ENCODE data around the gene SIK2. TPM values are rescaled to one million over a fixed set of nuclear protein-coding genes. Genes with fewer than 3 reads are reported as not detected.

Gene SIK2
- total RNA-seq, 1 donor from 2014 or later, result 14.3 TPM

DNA sequence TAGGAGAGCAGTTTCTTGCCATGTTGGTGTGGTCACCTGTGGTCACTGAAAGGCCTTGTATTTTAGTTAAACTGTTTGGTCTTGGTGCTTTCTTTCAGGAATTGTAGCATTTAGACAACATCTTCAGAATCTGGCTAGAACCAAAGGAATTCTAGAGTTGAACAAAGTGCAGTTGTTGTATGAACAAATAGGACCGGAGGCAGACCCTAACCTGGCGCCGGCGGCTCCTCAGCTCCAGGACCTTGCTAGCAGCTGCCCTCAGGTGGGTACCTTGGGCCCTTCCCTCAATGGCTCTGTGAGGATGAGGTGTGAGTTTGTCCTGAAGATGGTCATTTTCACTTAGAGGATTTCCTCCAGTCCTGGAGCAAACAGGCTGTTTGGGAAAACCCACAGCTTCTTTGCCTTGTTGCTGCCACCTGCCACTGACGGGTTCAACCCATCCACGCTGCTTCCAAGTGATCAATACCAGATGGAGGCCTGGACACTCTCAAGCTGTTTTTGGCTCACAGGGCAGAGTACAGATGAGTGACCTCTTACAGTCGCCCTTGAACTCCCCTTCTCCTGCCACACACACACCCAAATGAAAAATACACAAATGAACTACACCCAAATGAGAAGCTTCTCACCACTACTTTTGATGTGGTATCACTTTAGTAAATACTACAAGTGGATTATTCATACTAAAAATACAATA, 118.7 kb downstream of the SIK2 start:
- DNase-seq (ENCODE audit: low read depth) (no peak), FAIRE-seq (no peak)
- Histone ChIP-seq H3K4me2 (ENCODE audit: low read length) (no peak overlapping the region), H3K9me3 (ENCODE audit: insufficient read depth, low read depth, low read length) (no peaks in the 10 kb centered on the region), H3K36me3 (ENCODE audit: insufficient read depth, low read length) (peaks cover 41% of the 10 kb centered on the region), H4K20me1 (ENCODE audit: insufficient read depth, low read length) (no peaks in the 10 kb centered on the region), H3K27ac (ENCODE audit: low read depth, low read length) (no peak overlapping the region), H3K4me3 (ENCODE audit: insufficient read depth, low read depth, low read length) (no peak overlapping the region), H3K27me3 (ENCODE audit: insufficient read depth, low read length) (no peaks in the 10 kb centered on the region), H3K4me1 (ENCODE audit: insufficient read depth, low read length) (peaks cover 18% of the 10 kb centered on the region), H2AFZ (ENCODE audit: low read depth, low read length) (no peak overlapping the region), H3K79me2 (ENCODE audit: insufficient read depth, low read length) (no peaks in the 10 kb centered on the region), H3K9ac (ENCODE audit: low read length) (no peak overlapping the region)
- Mint-ChIP-seq H3K36me3 (ENCODE audit: low read depth, unreplicated experiment) (peaks cover 25% of the 10 kb centered on the region), H3K4me3 (ENCODE audit: unreplicated experiment) (no peak overlapping the region), H3K4me1 (ENCODE audit: low read depth, unreplicated experiment) (peaks cover 22% of the 10 kb centered on the region), H3K27ac (ENCODE audit: unreplicated experiment) (no peak overlapping the region), H3K9me3 (ENCODE audit: unreplicated experiment) (no peaks in the 10 kb centered on the region), H3K27me3 (ENCODE audit: low read depth, unreplicated experiment) (no peaks in the 10 kb centered on the region)
- TF ChIP-seq EZH2 (IDR thresholded peaks at IDR 0.05; ENCODE audit: insufficient read depth, low read length), result no peak
- TF ChIP-seq, protein P1, sequence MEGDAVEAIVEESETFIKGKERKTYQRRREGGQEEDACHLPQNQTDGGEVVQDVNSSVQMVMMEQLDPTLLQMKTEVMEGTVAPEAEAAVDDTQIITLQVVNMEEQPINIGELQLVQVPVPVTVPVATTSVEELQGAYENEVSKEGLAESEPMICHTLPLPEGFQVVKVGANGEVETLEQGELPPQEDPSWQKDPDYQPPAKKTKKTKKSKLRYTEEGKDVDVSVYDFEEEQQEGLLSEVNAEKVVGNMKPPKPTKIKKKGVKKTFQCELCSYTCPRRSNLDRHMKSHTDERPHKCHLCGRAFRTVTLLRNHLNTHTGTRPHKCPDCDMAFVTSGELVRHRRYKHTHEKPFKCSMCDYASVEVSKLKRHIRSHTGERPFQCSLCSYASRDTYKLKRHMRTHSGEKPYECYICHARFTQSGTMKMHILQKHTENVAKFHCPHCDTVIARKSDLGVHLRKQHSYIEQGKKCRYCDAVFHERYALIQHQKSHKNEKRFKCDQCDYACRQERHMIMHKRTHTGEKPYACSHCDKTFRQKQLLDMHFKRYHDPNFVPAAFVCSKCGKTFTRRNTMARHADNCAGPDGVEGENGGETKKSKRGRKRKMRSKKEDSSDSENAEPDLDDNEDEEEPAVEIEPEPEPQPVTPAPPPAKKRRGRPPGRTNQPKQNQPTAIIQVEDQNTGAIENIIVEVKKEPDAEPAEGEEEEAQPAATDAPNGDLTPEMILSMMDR (IDR thresholded peaks at IDR 0.05; ENCODE audit: insufficient read depth, low read depth, low read length), result no peak

DNA sequence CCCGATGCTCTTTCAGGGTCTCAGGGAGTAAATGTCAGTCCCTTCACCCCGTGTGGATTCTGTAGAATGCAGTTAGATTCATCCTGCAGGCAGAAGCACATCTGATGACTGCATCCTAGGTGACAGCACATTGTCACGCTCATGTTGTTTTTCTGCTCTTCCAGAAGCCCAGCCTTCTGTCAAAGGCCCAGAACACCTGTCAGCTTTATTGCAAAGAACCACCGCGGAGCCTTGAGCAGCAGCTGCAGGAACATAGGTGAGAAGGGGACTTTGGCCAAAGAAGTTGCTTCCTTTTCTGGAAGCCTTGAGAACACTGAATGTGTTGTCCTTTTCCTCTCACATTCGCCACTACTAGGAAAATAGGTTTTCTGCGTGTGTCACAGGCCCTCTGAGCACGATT, 120.3 kb downstream of the SIK2 start:
- H3K9ac ChIP-seq (ENCODE audit: low read length), result no peak overlapping the region
- no peak for TF ChIP-seq EZH2 (IDR thresholded peaks at IDR 0.05; ENCODE audit: insufficient read depth, low read length)
- TF ChIP-seq, protein P1 (IDR thresholded peaks at IDR 0.05; ENCODE audit: insufficient read depth, low read depth, low read length), result no peak
- Mint-ChIP-seq H3K36me3 (ENCODE audit: low read depth, unreplicated experiment) (peaks cover 33% of the 10 kb centered on the region), H3K9me3 (ENCODE audit: unreplicated experiment) (no peaks in the 10 kb centered on the region), H3K27ac (ENCODE audit: unreplicated experiment) (no peak overlapping the region), H3K27me3 (ENCODE audit: low read depth, unreplicated experiment) (no peaks in the 10 kb centered on the region), H3K4me1 (ENCODE audit: low read depth, unreplicated experiment) (peaks cover 22% of the 10 kb centered on the region), H3K4me3 (ENCODE audit: unreplicated experiment) (no peak overlapping the region)
- no peaks in the 10 kb centered on the region for H3K9me3 ChIP-seq (ENCODE audit: insufficient read depth, low read depth, low read length)
- H3K27ac ChIP-seq (ENCODE audit: low read depth, low read length), result no peak overlapping the region
- H3K4me3 ChIP-seq (ENCODE audit: insufficient read depth, low read depth, low read length), result no peak overlapping the region
- H3K79me2 ChIP-seq (ENCODE audit: insufficient read depth, low read length), result no peaks in the 10 kb centered on the region
- FAIRE-seq (no peak), DNase-seq (ENCODE audit: low read depth) (no peak)
- H3K27me3 ChIP-seq (ENCODE audit: insufficient read depth, low read length), result no peaks in the 10 kb centered on the region
- H3K4me1 ChIP-seq (ENCODE audit: insufficient read depth, low read length), result peaks cover 18% of the 10 kb centered on the region
- H4K20me1 ChIP-seq (ENCODE audit: insufficient read depth, low read length), result no peaks in the 10 kb centered on the region
- H3K4me2 ChIP-seq (ENCODE audit: low read length), result no peak overlapping the region
- H2AFZ ChIP-seq (ENCODE audit: low read depth, low read length), result no peak overlapping the region
- H3K36me3 ChIP-seq (ENCODE audit: insufficient read depth, low read length), result peaks cover 41% of the 10 kb centered on the region

DNA sequence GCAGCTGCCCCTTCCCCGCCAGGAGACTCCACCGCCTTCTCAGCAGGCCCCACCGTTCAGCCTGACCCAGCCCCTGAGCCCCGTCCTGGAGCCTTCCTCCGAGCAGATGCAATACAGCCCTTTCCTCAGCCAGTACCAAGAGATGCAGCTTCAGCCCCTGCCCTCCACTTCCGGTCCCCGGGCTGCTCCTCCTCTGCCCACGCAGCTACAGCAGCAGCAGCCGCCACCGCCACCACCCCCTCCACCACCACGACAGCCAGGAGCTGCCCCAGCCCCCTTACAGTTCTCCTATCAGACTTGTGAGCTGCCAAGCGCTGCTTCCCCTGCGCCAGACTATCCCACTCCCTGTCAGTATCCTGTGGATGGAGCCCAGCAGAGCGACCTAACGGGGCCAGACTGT, 121.3 kb downstream of the SIK2 start:
- no peak overlapping the region for H3K4me2 ChIP-seq (ENCODE audit: low read length)
- H4K20me1 ChIP-seq (ENCODE audit: insufficient read depth, low read length), result no peaks in the 10 kb centered on the region
- no peaks in the 10 kb centered on the region for H3K27me3 Mint-ChIP-seq (ENCODE audit: low read depth, unreplicated experiment)
- TF ChIP-seq, protein P1 (IDR thresholded peaks at IDR 0.05; ENCODE audit: insufficient read depth, low read depth, low read length), result no peak
- no peak for TF ChIP-seq EZH2 (IDR thresholded peaks at IDR 0.05; ENCODE audit: insufficient read depth, low read length)
- H3K27ac Mint-ChIP-seq (ENCODE audit: unreplicated experiment), result no peak overlapping the region
- peaks cover 41% of the 10 kb centered on the region for H3K36me3 ChIP-seq (ENCODE audit: insufficient read depth, low read length)
- peaks cover 36% of the 10 kb centered on the region for H3K36me3 Mint-ChIP-seq (ENCODE audit: low read depth, unreplicated experiment)
- peaks cover 12% of the 10 kb centered on the region for H3K4me1 ChIP-seq (ENCODE audit: insufficient read depth, low read length)
- no peaks in the 10 kb centered on the region for H3K9me3 ChIP-seq (ENCODE audit: insufficient read depth, low read depth, low read length)
- no peak overlapping the region for H3K9ac ChIP-seq (ENCODE audit: low read length)
- H3K4me3 ChIP-seq (ENCODE audit: insufficient read depth, low read depth, low read length), result no peak overlapping the region
- H3K4me3 Mint-ChIP-seq (ENCODE audit: unreplicated experiment), result no peak overlapping the region
- no peaks in the 10 kb centered on the region for H3K9me3 Mint-ChIP-seq (ENCODE audit: unreplicated experiment)
- DNase-seq (ENCODE audit: low read depth) (no peak), FAIRE-seq (no peak)
- no peaks in the 10 kb centered on the region for H3K79me2 ChIP-seq (ENCODE audit: insufficient read depth, low read length)
- no peak overlapping the region for H3K27ac ChIP-seq (ENCODE audit: low read depth, low read length)
- H3K27me3 ChIP-seq (ENCODE audit: insufficient read depth, low read length), result no peaks in the 10 kb centered on the region
- H2AFZ ChIP-seq (ENCODE audit: low read depth, low read length), result no peak overlapping the region
- peaks cover 13% of the 10 kb centered on the region for H3K4me1 Mint-ChIP-seq (ENCODE audit: low read depth, unreplicated experiment)
